ENCODE results near the gene ADGRB3. TPM values are rescaled to one million over a fixed set of nuclear protein-coding genes. Genes with fewer than 3 reads are reported as not detected.

ADGRB3 gene
- total RNA-seq, 6 donors from 2014 or later = 1.1 to 7.3 (median 3.0) TPM

- Histone ChIP-seq H3K4me3 (no peak overlapping the region), H3K27ac (no peak overlapping the region), H3K4me1 (no peaks in the 10 kb centered on the region), H3K9me3 (no peaks in the 10 kb centered on the region), H3K36me3 (no peaks in the 10 kb centered on the region), H3K27me3 (no peaks in the 10 kb centered on the region)
- TF ChIP-seq CTCF (IDR thresholded peaks at IDR 0.05) (no peak), EP300 (IDR thresholded peaks at IDR 0.05) (no peak), POLR2A (IDR thresholded peaks at IDR 0.05) (no peak), POLR2AphosphoS5 (IDR thresholded peaks at IDR 0.05) (no peak)
- ATAC-seq (ENCODE audit: low FRiP score in 2 of 2) (no peak), DNase-seq (no peak)
Observed at GRCh38 chr6:68704485-68704884, 69.4 kb downstream of the ADGRB3 start.

- ATAC-seq (ENCODE audit: low FRiP score in 2 of 2) = no peak
- DNase-seq = no peak
- no peak overlapping the region for H3K4me3 ChIP-seq
- TF ChIP-seq POLR2AphosphoS5 (IDR thresholded peaks at IDR 0.05) (no peak), POLR2A (IDR thresholded peaks at IDR 0.05) (no peak), EP300 (IDR thresholded peaks at IDR 0.05) (no peak), CTCF (IDR thresholded peaks at IDR 0.05) (no peak)
- H3K27me3 ChIP-seq = no peaks in the 10 kb centered on the region
- no peak overlapping the region for H3K27ac ChIP-seq
- H3K4me1 ChIP-seq = no peaks in the 10 kb centered on the region
- WGBS, 2 donors = 90 to 92% methylated on average over 2 of the region's 2 CpGs
- no peaks in the 10 kb centered on the region for H3K9me3 ChIP-seq
- H3K36me3 ChIP-seq = no peaks in the 10 kb centered on the region
Observed at GRCh38 chr6:68709091-68709490, 74.0 kb downstream of the ADGRB3 start.

- Histone ChIP-seq H3K36me3 (no peaks in the 10 kb centered on the region), H3K27me3 (no peaks in the 10 kb centered on the region), H3K9me3 (no peaks in the 10 kb centered on the region), H3K27ac (no peak overlapping the region), H3K4me1 (no peaks in the 10 kb centered on the region), H3K4me3 (no peak overlapping the region)
- ATAC-seq (ENCODE audit: low FRiP score in 2 of 2) (no peak), DNase-seq (no peak)
- no peak for TF ChIP-seq POLR2A (IDR thresholded peaks at IDR 0.05)
- no peak for TF ChIP-seq POLR2AphosphoS5 (IDR thresholded peaks at IDR 0.05)
Observed at GRCh38 chr6:68709882-68710281, 74.8 kb downstream of the ADGRB3 start.

- Histone ChIP-seq H3K27me3 (no peaks in the 10 kb centered on the region), H3K4me3 (no peak overlapping the region), H3K9me3 (no peaks in the 10 kb centered on the region), H3K4me1 (no peaks in the 10 kb centered on the region), H3K36me3 (no peaks in the 10 kb centered on the region), H3K27ac (no peak overlapping the region)
- DNase-seq = no peak
- WGBS, 2 donors = 81 to 87% methylated on average over 3 of the region's 3 CpGs
- TF ChIP-seq EP300 (IDR thresholded peaks at IDR 0.05) = no peak
- TF ChIP-seq POLR2AphosphoS5 (IDR thresholded peaks at IDR 0.05) = no peak
- no peak for TF ChIP-seq CTCF (IDR thresholded peaks at IDR 0.05)
- no peak for TF ChIP-seq POLR2A (IDR thresholded peaks at IDR 0.05)
- no peak for ATAC-seq (ENCODE audit: low FRiP score in 2 of 2)
Observed at GRCh38 chr6:68710496-68710895, 75.4 kb downstream of the ADGRB3 start.

GRCh38 chr6:68710916-68711315 is 75.8 kb downstream of the ADGRB3 start:
- no peaks in the 10 kb centered on the region for H3K4me1 ChIP-seq
- TF ChIP-seq POLR2AphosphoS5 (IDR thresholded peaks at IDR 0.05) (no peak), EP300 (IDR thresholded peaks at IDR 0.05) (no peak), POLR2A (IDR thresholded peaks at IDR 0.05) (no peak), CTCF (IDR thresholded peaks at IDR 0.05) (no peak)
- H3K27me3 ChIP-seq = no peaks in the 10 kb centered on the region
- no peak overlapping the region for H3K27ac ChIP-seq
- DNase-seq = no peak
- ATAC-seq (ENCODE audit: low FRiP score in 2 of 2) = no peak
- no peaks in the 10 kb centered on the region for H3K9me3 ChIP-seq
- no peaks in the 10 kb centered on the region for H3K36me3 ChIP-seq
- H3K4me3 ChIP-seq = no peak overlapping the region
- WGBS, 2 donors = 70 to 80% methylated on average over 3 of the region's 3 CpGs

Data from upper lobe of left lung (tissue), 6 donors.